PC-3 (cell line): ENCODE measurements around the gene TWNK.

Experiments
- CTCF ChIP-seq: fragments of 300-600 bp; sonication (generic); conservative IDR thresholded peaks from 2 replicates; pipeline ENCODE4 v1.5.1; 2017; ENCODE audit warnings: antibody characterized with exemption, low read depth, mild to moderate bottlenecking, low read length
- EZH2phosphoT487 ChIP-seq: fragments of 300-600 bp; sonication (generic); IDR thresholded peaks from 2 replicates; pipeline ENCODE4 v1.6.1; 2018; ENCODE audit warnings: mild to moderate bottlenecking, antibody characterized with exemption, low read length, borderline replicate concordance

GRCh38 chr10:101013365-101013825, 26.1 kb downstream of the TWNK start:
- no peak for TF ChIP-seq EZH2phosphoT487
- TF ChIP-seq CTCF, result no peak
